ENCODE results near the gene NLGN2. TPM values are rescaled to one million over a fixed set of nuclear protein-coding genes. Genes with fewer than 3 reads are reported as not detected.

Gene NLGN2
- polyA plus RNA-seq, 1 experiment: 8.9 TPM

GRCh38 chr17:7437369-7437863, 29.8 kb downstream of the NLGN2 start:
- H3K9me3 ChIP-seq (ENCODE audit: control insufficient read depth, insufficient read depth, low read length): peaks cover 6% of the 10 kb centered on the region; the same call in 1 of the 2 replicates
- no peak overlapping the region for H3K27ac ChIP-seq (ENCODE audit: low read depth, low read length)
- POLR2A ChIA-PET: interaction anchor here (0.7 to 2.7 kb wide), 3 partner anchors 19 to 47 kb away, joined by 4 to 16 read pairs (median 5); partner anchors contain the start of genes POLR2A and TMEM256
- H3K27me3 ChIP-seq (ENCODE audit: control insufficient read depth, insufficient read depth, low read length): peaks cover 31% of the 10 kb centered on the region
- TF ChIP-seq, protein P1, sequence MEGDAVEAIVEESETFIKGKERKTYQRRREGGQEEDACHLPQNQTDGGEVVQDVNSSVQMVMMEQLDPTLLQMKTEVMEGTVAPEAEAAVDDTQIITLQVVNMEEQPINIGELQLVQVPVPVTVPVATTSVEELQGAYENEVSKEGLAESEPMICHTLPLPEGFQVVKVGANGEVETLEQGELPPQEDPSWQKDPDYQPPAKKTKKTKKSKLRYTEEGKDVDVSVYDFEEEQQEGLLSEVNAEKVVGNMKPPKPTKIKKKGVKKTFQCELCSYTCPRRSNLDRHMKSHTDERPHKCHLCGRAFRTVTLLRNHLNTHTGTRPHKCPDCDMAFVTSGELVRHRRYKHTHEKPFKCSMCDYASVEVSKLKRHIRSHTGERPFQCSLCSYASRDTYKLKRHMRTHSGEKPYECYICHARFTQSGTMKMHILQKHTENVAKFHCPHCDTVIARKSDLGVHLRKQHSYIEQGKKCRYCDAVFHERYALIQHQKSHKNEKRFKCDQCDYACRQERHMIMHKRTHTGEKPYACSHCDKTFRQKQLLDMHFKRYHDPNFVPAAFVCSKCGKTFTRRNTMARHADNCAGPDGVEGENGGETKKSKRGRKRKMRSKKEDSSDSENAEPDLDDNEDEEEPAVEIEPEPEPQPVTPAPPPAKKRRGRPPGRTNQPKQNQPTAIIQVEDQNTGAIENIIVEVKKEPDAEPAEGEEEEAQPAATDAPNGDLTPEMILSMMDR (IDR thresholded peaks at IDR 0.05; ENCODE audit: low read depth, low read length): no peak
- CTCF ChIA-PET: interaction anchor here (0.6 to 3.3 kb wide), 9 partner anchors 9 to 123 kb away, joined by 3 to 14 read pairs (median 3); partner anchors contain the start of genes SENP3, SPEM2 and TMEM95
- H3K4me3 ChIP-seq (ENCODE audit: low read depth, low read length): peak overlapping the region; percentile 38; the same call in 1 of the 2 replicates
- no peak for DNase-seq (ENCODE audit: low read depth, low spot score)

GRCh38 chr17:7437950-7438614, 30.4 kb downstream of the NLGN2 start:
- H3K27ac ChIP-seq (ENCODE audit: low read depth, low read length): no peak overlapping the region
- POLR2A ChIA-PET: no interaction called here
- H3K27me3 ChIP-seq (ENCODE audit: control insufficient read depth, insufficient read depth, low read length): peaks cover 31% of the 10 kb centered on the region
- peaks cover 6% of the 10 kb centered on the region; the same call in 1 of the 2 replicates for H3K9me3 ChIP-seq (ENCODE audit: control insufficient read depth, insufficient read depth, low read length)
- DNase-seq (ENCODE audit: low read depth, low spot score): no peak
- CTCF ChIA-PET: interaction anchor here (1.2 kb wide), 1 partner anchor 82 kb away, joined by 3 read pairs; no protein-coding TSS in a partner anchor
- H3K4me3 ChIP-seq (ENCODE audit: low read depth, low read length): no peak overlapping the region
- TF ChIP-seq, protein P1 (IDR thresholded peaks at IDR 0.05; ENCODE audit: low read depth, low read length): no peak

GRCh38 chr17:7438656-7439460, 31.2 kb downstream of the NLGN2 start:
- Histone ChIP-seq H3K27me3 (ENCODE audit: control insufficient read depth, insufficient read depth, low read length) (peaks cover 31% of the 10 kb centered on the region), H3K9me3 (ENCODE audit: control insufficient read depth, insufficient read depth, low read length) (peaks cover 6% of the 10 kb centered on the region; the same call in 1 of the 2 replicates), H3K4me3 (ENCODE audit: low read depth, low read length) (no peak overlapping the region), H3K27ac (ENCODE audit: low read depth, low read length) (no peak overlapping the region)
- CTCF ChIA-PET: interaction anchor here (1.2 kb wide), 1 partner anchor 83 kb away, joined by 3 read pairs; no protein-coding TSS in a partner anchor
- DNase-seq (ENCODE audit: low read depth, low spot score): no peak
- TF ChIP-seq, protein P1 (IDR thresholded peaks at IDR 0.05; ENCODE audit: low read depth, low read length): no peak
- POLR2A ChIA-PET: interaction anchor here (0.5 kb wide), 1 partner anchor 45 kb away, joined by 3 read pairs; no protein-coding TSS in a partner anchor

DNA sequence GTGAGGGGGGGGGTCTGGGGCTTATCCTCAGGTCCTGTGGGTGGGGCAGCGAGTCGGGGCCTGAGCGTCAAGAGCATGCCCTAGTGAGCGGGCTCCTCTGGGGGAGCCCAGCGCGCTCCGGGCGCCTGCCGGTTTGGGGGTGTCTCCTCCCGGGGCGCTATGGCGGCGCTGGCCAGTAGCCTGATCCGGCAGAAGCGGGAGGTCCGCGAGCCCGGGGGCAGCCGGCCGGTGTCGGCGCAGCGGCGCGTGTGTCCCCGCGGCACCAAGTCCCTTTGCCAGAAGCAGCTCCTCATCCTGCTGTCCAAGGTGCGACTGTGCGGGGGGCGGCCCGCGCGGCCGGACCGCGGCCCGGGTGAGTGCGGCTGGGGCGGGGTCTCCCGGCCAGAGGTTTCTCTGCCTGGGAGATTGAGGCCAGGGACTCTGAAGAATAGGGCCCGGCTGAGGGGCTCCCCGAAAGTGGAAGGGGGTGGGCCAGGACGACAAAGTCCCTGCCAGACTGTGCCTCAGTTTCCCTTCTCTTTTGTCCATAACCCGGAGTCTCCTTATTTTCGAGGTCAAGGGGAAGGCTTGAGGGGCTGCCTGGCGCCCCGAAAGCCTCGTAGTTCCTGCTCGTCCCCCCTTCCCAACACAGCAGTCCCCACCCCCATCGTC, 31.9 kb downstream of the NLGN2 start, which contains the start of gene FGF11:
TSS of gene FGF11 (plus strand) at position 51 of the 651 bp plus-strand sequence. CDS start at position 160, 109 bp downstream.
- DNase-seq (ENCODE audit: low read depth, low spot score): no peak
- TF ChIP-seq, protein P1 (IDR thresholded peaks at IDR 0.05; ENCODE audit: low read depth, low read length): no peak

More for the DNA sequence above, 31.9 kb downstream of the NLGN2 start, which contains the start of gene FGF11:
- Histone ChIP-seq H3K27ac (ENCODE audit: low read depth, low read length) (no peak within 1 kb of the TSS), H3K4me3 (ENCODE audit: low read depth, low read length) (peak within 1 kb of the TSS; percentile 56), H3K27me3 (ENCODE audit: control insufficient read depth, insufficient read depth, low read length) (peaks cover 31% of the 10 kb centered on the region), H3K9me3 (ENCODE audit: control insufficient read depth, insufficient read depth, low read length) (peaks cover 6% of the 10 kb centered on the region; the same call in 1 of the 2 replicates)
- CTCF ChIA-PET: no interaction called here
- POLR2A ChIA-PET: interaction anchor here (0.5 to 0.8 kb wide), 2 partner anchors 44 kb away, joined by 3 to 4 read pairs; partner anchors contain the start of gene POLR2A

Measured in AG04450 (cell line).